ENCODE measurements around the gene HDGF. TPM values are rescaled to one million over a fixed set of nuclear protein-coding genes. Genes with fewer than 3 reads are reported as not detected.

HDGF gene
- total RNA-seq, 1 experiment from 2014 or later: 310 TPM

DNA sequence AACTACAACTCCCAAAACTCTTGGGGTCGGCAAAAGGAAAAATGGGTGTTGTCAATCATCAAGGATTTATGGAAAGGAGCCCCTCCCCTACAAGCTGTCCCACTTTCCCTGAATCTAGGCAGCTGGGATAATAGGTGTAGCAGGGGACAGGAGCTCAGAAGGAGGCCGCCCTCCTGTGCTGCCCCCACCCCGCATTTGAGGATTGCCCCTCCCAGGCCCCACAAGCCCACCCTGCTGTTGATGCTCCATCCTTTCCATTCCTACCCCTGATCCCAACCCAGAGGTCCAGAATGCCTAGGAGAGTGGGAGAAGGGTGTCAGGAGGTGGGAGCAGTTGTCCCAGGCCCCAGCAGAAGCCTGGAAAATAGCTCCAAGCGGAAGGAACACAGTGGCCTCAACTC, 8.7 kb downstream of the HDGF start:
- H4K8ac ChIP-seq (replicated peaks; ENCODE audit: insufficient read length, low read depth, low read length): no peak overlapping the region
- TF ChIP-seq, protein P1, sequence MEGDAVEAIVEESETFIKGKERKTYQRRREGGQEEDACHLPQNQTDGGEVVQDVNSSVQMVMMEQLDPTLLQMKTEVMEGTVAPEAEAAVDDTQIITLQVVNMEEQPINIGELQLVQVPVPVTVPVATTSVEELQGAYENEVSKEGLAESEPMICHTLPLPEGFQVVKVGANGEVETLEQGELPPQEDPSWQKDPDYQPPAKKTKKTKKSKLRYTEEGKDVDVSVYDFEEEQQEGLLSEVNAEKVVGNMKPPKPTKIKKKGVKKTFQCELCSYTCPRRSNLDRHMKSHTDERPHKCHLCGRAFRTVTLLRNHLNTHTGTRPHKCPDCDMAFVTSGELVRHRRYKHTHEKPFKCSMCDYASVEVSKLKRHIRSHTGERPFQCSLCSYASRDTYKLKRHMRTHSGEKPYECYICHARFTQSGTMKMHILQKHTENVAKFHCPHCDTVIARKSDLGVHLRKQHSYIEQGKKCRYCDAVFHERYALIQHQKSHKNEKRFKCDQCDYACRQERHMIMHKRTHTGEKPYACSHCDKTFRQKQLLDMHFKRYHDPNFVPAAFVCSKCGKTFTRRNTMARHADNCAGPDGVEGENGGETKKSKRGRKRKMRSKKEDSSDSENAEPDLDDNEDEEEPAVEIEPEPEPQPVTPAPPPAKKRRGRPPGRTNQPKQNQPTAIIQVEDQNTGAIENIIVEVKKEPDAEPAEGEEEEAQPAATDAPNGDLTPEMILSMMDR (conservative IDR thresholded peaks at IDR 0.05): no peak
- no peak overlapping the region for H2AFZ ChIP-seq (ENCODE audit: low read length)
- no CpG with 5 or more reads among the region's 4 CpGs for WGBS (ENCODE audit: extremely low coverage, insufficient read length, low lambda C conversion rate)
- Mint-ChIP-seq H3K4me3 (peak overlapping the region in 1 of 2 experiments; percentile 32; a peak in 2 of 5 replicates), H3K9me3 (no peaks in the 10 kb centered on the region; a peak in 1 of 5 replicates), H3K27ac (peak overlapping the region; percentile 65 to 98 (median 79); a peak in 2 of 7 replicates), H3K36me3 (ENCODE audit: insufficient read depth in 1 of 3, low read depth in 3 of 3) (peaks cover 27 to 46% (median 45%) of the 10 kb centered on the region in 3 experiments), H3K4me1 (peaks cover 37 to 49% of the 10 kb centered on the region in 2 experiments), H3K27me3 (ENCODE audit: low read depth) (no peaks in the 10 kb centered on the region)
- H2AK5ac ChIP-seq (ENCODE audit: insufficient read length, low read length): no peak overlapping the region
- no peak overlapping the region for H2BK15ac ChIP-seq (ENCODE audit: low read depth, low read length)
- DNase-seq: no peak
- H3K9me3 ChIP-seq (ENCODE audit: control insufficient read depth, low read depth, low read length): no peaks in the 10 kb centered on the region
- no peak overlapping the region for H3K4me2 ChIP-seq (ENCODE audit: insufficient read depth, insufficient read length, low read length)
- no peak overlapping the region for H3K14ac ChIP-seq (ENCODE audit: insufficient read depth, low read length)
- no peak overlapping the region for H4K5ac ChIP-seq (ENCODE audit: insufficient read length, low read depth, low read length)
- no peak overlapping the region for H3K27ac ChIP-seq (ENCODE audit: insufficient read length, low read depth, low read length)
- no peak overlapping the region for H2BK20ac ChIP-seq (ENCODE audit: low read depth, low read length, poor library complexity, severe bottlenecking)
- H3K23ac ChIP-seq (ENCODE audit: insufficient read length, low read depth, low read length): no peak overlapping the region
- peaks cover 13% of the 10 kb centered on the region for H3K4me1 ChIP-seq (ENCODE audit: insufficient read depth, low read length)
- H4K91ac ChIP-seq (ENCODE audit: insufficient read length, low read depth, low read length): no peak overlapping the region
- no peak overlapping the region for H2BK12ac ChIP-seq (ENCODE audit: insufficient read length, low read depth, low read length)
- H3K9ac ChIP-seq (ENCODE audit: extremely low read depth, insufficient read length, low read length): no peak overlapping the region
- H3K79me1 ChIP-seq (ENCODE audit: insufficient read depth, low read depth, low read length, poor library complexity, severe bottlenecking): no peaks in the 10 kb centered on the region
- H3K79me2 ChIP-seq (ENCODE audit: insufficient read depth, low read length): peaks cover 13% of the 10 kb centered on the region; the same call in 1 of the 2 replicates
- no peak overlapping the region for H2BK120ac ChIP-seq (ENCODE audit: low read depth, low read length, poor library complexity, severe bottlenecking)
- no peak overlapping the region for H2BK5ac ChIP-seq (ENCODE audit: insufficient read length, low read length)
- H3K56ac ChIP-seq (ENCODE audit: insufficient read length, low read depth, low read length): no peak overlapping the region
- H4K20me1 ChIP-seq (ENCODE audit: control insufficient read depth, insufficient read depth, insufficient read length): no peaks in the 10 kb centered on the region
- no peaks in the 10 kb centered on the region for H3K27me3 ChIP-seq (ENCODE audit: insufficient read depth, low read length)
- no peak overlapping the region for H3K4ac ChIP-seq (ENCODE audit: low read depth, low read length)
- no peak overlapping the region for H3T11ph ChIP-seq (ENCODE audit: low read length)
- H3K23me2 ChIP-seq (ENCODE audit: insufficient read length, low read depth, low read length, poor library complexity, severe bottlenecking): peaks cover 19% of the 10 kb centered on the region
- H3K18ac ChIP-seq (ENCODE audit: insufficient read length, low read depth, low read length): no peak overlapping the region
